Right ventricle myocardium superior (tissue), 1 donor: ENCODE measurements around the gene ZNF365. TPM values are rescaled to one million over a fixed set of nuclear protein-coding genes. Genes with fewer than 3 reads are reported as not detected.
"Not testable (repeated sequence)": the region's sequence is repeated elsewhere in the genome, so short reads cannot be mapped to it uniquely, and the experiment has no call there.

Source experiments
- ATAC-seq: fragments of 200-7000 bp; cut with Tn5 transposase; one replicate; pipeline ENCODE4 v1.9.1; 2020; ENCODE audit warnings: mild to moderate bottlenecking; ENCODE audit not compliant: poor library complexity
- DNase-seq: peaks from one replicate; pipeline ENCODE4 v3.0.0-alpha.2; 2020
- intact Hi-C: fragments of 100-400 bp; cut with DNase I; formaldehyde crosslinking; loops from one replicate; pipeline ENCODE4 v1.11.2; 2022
- total RNA-seq: library from RNA; stranded (reverse); fragmentation: NEBNext Ultra II Directional; extraction: Animal tissue kit (Norgen Biotek cat#: 25700); gene quantifications from one replicate; pipeline ENCODE4 v1.2.1, GENCODE V29; 2021
- donor health status: DM: no; HTN: yes; CAD: no; lungs with severe emphysema.

Gene ZNF365
- total RNA-seq, 1 donor from 2014 or later, result not detected

DNA sequence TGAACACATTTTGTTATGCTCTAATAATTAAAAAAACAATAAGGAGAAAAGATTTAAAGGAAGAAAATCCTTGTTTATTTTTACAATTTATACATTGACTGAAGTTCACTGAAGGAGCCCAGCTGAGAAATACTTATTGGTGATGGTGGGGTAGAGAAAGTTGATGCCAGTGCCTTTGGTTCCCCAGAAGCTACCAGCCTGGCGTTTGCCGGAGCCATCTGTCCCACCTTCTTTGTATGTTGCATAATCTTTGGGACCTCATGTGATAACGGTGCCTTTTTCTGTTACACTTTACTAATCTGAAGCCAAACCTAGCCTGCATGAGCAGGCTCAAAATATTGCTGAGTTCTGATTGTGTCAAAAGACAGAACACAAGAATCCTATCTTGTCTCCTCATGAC is 22.7 kb downstream of the ZNF365 start:
- DNase-seq, result no peak
- intact Hi-C loops, result no loop called here

DNA sequence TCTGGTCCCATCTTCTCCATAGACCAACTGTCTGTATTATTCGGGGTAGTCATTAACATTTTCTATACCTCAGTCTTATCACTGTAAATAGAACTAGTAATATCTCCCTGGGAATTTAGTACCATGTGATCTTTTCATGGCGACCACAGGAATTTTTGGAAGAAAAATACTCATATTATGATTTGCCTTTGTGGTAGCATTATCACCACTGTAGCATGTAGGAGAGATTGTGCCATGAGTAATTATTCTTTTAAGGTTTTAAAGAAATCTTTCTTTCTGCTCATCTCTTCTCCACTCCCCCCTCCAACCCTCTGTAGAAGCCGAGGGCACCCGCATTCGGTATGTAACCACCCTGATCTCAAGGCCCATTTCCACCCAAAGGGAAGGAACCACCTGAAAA is 25.0 kb downstream of the ZNF365 start:
- ATAC-seq, result no peak

More for the DNA sequence above, 22.7 kb downstream of the ZNF365 start:
- no peak for ATAC-seq

DNA sequence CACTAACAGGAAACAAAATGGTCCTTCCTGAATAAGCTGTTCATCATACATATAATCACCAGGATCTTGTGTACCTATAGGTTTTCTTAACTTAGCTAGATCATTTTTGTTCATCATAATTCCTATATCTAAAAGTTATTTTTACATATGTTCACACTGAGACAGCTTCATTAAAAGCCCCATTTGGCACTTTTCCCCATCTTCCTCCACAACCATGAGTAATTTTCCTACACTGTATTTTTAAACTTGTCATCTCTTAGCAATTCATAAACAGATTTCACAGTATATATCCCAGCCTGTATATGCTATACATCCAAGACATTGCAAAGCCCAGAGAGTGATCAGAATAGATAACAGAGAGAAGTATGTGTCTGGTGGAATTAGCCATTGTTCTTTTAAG is 28.3 kb downstream of the ZNF365 start:
- DNase-seq (no peak), ATAC-seq (no peak)
- intact Hi-C loops, result no loop called here

More for the DNA sequence above, 25.0 kb downstream of the ZNF365 start:
- DNase-seq, result no peak
- intact Hi-C loops, result no loop called here

DNA sequence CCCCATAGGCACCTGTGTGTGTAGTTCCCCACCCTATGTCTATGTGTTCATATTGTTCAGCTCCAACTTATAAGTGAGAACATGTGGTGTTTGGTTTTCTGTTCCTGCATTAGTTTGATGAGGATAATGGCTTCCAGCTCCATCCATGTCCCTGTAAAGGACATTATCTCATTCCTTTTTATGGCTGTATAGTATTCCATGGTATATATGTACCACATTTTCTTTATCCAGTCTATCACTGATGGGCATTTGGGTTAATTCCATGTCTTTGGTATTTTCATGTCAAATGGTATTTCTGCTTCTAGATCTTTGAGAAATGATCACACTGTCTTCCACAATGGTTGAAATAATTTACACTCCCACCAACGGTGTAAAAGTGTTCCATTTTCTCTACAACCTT is 36.4 kb downstream of the ZNF365 start:
- DNase-seq, intact Hi-C loops, ATAC-seq: not testable (repeated sequence)

DNA sequence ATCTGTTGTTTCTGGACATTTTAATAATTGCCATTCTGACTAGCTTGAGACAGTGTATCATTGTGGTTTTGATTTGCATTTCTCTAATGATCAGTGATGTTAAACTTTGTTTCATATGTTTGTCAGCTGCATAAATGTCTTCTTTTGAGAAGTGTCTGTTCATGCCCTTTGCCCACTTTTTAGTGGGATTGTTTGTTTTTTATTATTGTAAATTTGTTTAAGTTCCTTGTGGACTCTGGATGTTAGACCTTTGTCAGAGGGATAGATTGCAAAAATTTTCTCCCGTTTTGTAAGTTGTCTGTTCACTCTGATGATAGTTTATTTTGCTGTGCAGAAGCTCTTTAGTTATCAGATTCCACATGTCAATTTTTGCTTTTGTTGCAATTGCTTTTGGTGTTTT is 36.8 kb downstream of the ZNF365 start:
- DNase-seq, intact Hi-C loops, ATAC-seq: not testable (repeated sequence)

DNA sequence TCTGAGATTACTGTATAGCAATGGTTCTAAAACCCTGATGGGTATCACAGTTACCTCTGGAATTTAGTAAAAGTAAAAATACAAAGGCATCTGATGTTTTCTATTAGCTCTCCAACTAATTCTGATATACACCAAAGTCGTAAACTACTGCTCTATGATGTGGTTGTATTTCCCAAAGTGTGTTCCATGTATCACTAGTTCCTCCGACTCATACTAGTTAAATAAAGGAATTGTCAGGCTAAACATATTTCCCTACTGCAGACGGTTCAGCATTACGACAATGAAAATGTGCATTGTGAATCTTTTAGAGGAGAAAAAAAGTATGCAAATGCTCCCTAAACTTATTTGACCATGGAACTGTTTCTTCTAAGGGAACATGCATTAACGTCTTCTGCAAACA is 38.9 kb downstream of the ZNF365 start:
- ATAC-seq (no peak), DNase-seq (no peak)
- intact Hi-C loops, result no loop called here

DNA sequence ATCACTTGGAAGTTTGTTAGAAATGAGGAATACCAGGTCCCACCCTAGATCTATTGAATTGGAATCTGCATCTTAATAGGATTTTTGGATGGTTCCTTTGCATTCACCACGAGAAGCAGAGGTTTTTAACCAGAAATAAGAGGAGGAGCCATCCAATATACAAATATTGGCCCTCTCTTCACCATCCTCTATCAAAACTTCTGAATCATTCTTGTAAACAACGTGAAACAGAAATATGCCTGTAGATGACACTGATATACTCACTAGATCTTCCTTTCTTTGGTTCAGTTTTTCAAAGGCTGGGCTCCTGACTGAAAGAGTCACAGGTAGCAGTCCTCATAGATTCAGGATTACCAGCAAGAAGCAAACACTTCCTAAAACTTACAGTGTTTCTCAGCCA is 39.5 kb downstream of the ZNF365 start:
- DNase-seq (no peak), ATAC-seq (no peak)
- intact Hi-C loops, result no loop called here

DNA sequence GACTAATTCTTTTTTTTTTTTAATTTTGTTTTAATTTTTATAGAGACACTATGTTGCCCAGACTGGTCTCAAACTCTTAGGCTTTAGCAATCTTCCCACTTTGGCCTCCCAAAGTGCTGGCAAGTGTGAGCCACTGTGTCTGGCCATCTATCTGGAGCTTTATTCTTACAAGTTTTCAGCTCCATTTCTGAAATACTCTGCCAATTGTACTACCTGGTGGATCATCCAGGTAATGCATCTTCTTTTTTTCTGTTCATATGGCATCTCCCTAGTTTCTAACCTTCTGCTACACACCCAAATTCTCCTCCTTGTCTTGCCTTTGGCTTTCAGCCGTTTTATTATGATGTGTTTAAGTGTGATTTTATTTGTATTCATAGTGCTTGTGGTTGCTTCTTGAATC is 40.2 kb downstream of the ZNF365 start:
- no peak for DNase-seq
- intact Hi-C loops, result no loop called here
- no peak for ATAC-seq

DNA sequence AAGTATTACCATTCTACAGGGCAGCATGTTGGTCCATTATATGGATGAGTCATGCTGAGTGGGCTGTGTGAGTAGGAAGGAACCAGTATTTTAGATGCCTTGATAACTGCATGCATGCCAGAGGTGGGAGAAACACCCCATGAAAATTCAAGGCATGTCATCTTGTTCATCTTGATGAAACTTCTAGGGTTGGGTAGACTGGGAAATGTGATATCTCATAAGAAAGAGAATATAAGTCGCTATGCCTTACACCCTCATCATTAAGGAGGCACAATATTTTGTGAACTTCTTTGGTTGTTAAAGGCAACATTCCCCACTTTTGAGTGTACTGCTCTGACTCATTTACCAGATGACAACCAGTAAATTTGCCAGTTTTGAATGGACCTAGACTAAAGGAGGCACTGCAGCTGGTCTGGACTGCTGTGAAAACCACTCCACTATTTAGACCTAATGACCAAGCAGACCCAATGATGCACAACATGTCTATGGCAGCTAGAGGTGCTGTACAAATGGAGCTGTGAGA is 48.0 kb downstream of the ZNF365 start:
- DNase-seq, result no peak
- no peak for ATAC-seq
- intact Hi-C loops, result no loop called here

DNA sequence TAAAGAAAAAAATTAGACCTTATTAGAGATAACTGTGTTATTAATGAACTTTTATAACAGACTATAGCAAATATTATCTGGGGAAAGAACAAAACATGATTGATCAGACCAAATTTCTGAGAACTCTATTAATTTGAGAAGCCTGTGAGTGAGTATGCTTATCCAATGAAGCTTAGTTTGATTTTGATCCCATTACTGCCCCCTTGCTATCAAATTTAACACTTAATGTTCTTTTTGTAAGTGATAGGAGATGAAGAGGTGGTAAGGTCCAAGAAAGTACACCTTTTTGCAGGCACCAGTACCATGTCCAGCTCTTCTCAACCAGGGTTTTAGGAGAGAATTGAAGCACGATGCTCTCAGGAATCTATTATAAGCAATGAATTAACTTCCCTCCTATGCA is 49.9 kb downstream of the ZNF365 start:
- DNase-seq (no peak), ATAC-seq (no peak)
- intact Hi-C loops, result no loop called here

DNA sequence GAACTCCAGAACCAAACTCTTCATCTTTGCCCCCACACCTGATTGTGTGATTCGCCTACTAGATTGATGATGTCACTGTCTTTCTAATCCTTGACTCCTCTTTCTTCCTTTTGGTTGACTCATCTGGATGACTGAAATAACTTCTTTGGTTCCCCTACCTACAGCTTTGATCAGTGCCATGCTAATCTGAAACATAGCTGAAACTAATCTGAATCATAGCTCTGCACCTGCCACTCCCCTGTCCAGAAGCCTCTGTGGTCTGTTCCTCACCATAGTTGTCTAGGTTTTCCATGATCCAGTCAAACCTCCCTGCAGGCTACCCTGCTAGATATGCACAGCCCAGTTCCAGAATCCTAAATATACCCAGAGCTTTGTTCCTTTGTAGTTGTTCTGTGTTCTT is 51.9 kb downstream of the ZNF365 start:
- ATAC-seq, result no peak
- DNase-seq, result no peak
- intact Hi-C loops, result no loop called here

DNA sequence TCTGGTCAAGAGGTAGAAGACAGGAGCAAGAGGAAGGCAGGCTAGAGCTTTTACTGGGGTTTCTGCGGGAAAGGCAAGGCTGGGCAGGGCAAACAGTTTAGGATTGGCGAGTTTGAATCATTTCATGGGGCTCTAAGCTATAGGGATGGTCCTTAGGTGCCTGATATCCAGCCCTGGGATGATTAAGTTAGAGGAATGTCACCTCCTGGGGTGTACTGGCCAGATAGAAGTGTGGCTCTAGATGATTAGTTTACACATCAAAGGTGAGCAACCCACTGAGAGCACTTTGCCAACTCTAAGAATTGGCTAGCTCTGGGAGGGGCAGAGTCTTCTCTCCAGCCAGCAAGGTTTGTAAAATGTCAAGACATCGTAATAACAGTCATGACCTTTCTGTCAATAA is 52.4 kb downstream of the ZNF365 start:
- ATAC-seq, result no peak
- DNase-seq, result no peak
- intact Hi-C loops, result no loop called here

DNA sequence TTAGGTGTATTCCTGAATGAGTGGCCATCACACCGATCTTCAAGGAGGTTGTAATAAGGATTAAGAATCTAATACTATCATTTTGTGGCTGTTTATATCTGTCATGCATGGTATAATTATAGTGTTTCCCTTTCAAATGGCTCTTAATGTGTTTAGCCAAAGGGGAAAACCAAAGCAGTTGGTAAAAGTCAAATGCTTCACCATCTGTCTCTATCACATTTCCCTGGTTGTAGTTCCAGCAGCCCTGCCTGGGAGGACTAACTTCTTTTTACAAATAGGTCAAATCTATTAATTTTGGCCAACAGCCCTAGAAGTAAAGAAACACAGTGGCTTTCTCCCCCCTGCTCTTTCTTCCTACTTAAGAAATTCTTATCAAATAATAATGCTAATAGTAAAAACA is 56.7 kb downstream of the ZNF365 start:
- ATAC-seq (no peak), DNase-seq (no peak)
- intact Hi-C loops, result no loop called here

DNA sequence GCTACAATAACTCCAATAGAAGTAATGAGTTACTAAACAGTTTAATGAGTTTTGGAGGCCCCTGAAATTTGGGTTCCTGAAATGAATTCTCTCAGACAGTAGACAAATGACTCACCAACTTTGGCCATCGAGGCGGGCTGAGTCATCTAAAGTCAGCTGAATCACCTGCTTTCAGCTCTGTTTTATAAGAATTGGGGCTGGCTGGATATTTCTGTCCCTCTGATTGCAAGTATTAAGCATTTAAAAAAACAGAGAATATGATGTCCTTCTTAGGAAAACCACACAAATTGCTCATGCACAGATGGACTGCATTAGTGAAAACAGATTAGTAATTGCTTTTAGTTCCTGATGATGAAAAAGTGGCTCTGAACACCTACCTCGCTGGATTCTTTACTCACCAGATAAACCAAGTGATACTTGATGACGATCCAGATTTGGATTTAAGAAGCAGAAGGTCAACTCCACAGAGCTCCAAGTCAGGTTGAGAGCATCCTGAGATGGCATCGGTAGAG is 59.1 kb downstream of the ZNF365 start:
- DNase-seq, result peak; percentile 44
- no peak for ATAC-seq
- intact Hi-C loops, result no loop called here

DNA sequence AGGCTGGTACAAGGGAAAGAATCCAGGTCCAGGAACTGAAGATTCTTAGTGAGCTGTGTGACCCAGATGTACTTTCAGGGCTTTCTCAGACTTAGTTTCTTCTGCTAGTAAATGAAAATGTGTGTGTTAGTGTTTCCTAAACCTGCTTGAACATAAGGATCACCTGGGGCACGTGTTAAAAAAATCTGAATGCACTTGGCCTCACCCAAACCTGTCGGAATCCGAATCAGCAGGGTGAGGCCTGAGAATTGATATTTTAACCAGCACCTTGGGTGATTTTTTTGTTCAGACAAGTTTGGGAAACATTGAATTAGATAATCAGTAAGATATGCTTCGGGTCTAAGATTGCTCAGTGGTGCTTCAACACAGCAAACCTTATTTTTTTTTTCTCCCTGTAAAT is 59.7 kb downstream of the ZNF365 start:
- intact Hi-C loops, result no loop called here
- DNase-seq (no peak), ATAC-seq (no peak)

DNA sequence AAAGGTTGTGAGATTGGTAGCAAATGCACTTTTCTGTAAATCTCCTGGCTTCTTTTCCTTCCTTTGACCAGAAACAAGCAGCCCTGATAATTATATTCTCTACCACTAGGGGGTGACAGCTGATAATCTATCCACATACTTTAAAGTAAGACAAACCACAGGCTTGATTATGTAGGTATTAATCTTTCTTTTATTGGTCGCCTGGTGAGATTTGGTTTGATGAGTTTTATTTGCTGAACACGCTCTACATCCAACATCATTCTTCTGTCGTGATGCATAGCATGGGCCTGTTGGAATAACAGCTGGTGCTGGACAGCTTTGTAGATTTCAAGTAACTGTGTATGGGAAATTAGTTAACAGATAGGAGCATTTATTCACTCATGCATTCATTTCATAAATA is 63.5 kb downstream of the ZNF365 start:
- intact Hi-C loops, result loop anchor here (5.0 kb wide), 2 partner anchors 645 to 720 kb away; no protein-coding TSS in a partner anchor
- DNase-seq (no peak), ATAC-seq (peak; percentile 70)

DNA sequence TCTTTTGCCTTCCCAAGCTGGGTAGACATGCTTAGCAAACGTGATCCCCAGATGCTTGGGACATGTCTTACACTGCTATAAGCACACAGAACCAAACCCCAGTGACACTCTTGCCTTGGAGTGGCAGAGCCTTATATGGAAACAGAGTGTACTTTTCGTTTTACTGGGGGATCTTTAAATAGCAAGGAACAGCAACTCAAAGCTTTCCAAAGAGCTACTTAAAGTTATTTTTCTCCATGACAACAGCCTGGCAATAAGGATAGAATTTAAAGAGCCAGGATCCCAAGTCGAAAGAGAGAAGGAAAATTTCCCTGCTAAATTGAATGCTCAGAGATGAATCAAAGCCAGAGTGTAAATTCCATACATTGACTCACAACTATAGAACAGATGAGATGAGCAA is 67.8 kb downstream of the ZNF365 start:
- ATAC-seq, result peak; percentile 46
- intact Hi-C loops, result no loop called here
- no peak for DNase-seq

DNA sequence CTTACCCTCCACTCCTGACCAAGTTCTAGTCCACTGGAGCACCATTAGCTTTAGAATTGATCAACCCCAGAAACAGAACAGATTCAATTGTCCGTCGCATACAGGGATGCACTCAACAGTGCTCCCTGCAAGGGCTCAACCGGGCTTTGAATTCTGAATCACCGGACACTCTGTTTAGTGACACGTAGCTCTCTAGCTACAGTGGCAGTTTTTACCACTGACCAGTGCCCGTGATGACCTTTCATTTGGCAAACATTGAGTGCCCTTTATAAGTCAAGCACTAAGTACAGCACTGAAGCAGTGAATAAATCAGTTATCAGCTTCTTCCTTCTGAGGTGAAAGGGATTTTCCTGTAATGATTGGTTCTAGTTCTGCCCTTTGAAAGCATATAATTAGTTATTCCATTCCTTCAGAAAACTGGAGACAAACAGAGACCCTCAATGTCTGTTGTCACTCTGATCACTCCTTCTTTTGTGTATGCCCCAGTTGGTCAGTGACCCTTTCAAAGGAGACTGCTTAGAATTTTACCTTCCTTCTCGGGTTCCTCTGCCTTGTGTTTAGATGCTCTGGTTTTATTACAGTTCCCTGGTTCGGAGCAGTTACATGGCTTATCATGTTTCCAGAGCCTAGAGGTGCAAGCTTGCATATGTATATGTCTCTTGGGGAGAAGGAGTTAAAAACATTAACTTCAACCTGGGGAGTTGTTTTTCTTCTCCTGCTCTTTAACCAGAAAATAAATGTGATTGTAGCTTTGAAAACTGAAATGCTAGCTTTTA is 68.9 kb downstream of the ZNF365 start:
- ATAC-seq, result no peak
- intact Hi-C loops, result no loop called here
- DNase-seq, result no peak

DNA sequence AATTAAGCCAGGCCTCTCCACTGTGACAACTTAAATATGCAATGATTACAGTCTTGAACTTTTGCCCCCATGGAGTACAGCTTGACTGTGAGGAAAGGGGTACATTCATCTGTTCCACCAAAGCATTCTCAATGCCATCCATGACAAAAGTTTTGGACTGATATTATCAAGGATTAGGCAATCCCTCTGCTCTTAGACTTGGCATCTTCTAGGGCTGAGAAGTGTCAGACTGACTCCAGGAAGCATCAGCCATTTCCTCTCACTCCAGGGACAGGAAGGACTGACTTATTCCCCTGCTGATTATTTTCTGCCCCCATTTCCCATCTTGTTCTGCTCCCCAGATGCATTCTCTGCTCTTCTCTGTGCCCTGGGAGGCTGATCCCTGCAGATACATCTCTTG is 69.7 kb downstream of the ZNF365 start:
- ATAC-seq (no peak), DNase-seq (no peak)
- intact Hi-C loops, result no loop called here

DNA sequence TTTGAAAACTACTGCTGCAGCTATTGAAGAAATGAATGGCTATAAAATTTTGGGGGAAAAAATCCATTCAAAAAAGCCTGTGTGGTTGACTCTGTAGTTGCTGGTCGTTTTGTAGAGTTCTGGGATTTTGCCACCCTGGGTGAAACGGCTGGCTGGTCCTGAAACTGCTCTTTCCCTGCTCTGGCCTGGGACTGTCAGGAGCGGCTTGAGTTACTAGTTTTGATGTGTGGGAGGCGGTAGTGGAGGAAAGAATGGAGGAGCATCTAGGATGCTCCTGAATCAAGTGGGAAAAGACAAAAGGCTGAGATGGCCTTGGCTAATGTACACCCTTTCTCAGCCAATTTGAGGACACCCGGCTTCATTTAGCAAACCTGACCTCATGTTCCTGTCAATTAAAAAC is 72.5 kb downstream of the ZNF365 start:
- DNase-seq (no peak), ATAC-seq (no peak)
- intact Hi-C loops, result no loop called here
